Keratinocyte (primary cell): ENCODE data around the gene DMKN. TPM values are rescaled to one million over a fixed set of nuclear protein-coding genes. Genes with fewer than 3 reads are reported as not detected.
A peak's percentile ranks its signal among the peaks of the same experiment; 100 is the strongest.

Source experiments
- DNase-seq: peaks from one replicate; pipeline ENCODE4 v3.0.0-alpha.2; 2011; ENCODE audit warnings: low read depth, missing footprints, low spot score
- FAIRE-seq: peaks from 2 replicates; lab custom pipeline; 2011; peaks lifted over from hg19 to GRCh38; lab: Jason Lieb, UNC
- H2AFZ ChIP-seq: 2 replicates; pipeline ENCODE4 v1.6.0; 2012; ENCODE audit warnings: low read length, control low read depth, inconsistent platforms; ENCODE audit not compliant: control insufficient read depth
- H3K27ac ChIP-seq: 2 replicates; pipeline ENCODE4 v1.5.1; 2011; ENCODE audit warnings: low read length; ENCODE audit not compliant: control insufficient read depth, insufficient read depth
- H3K27me3 ChIP-seq: 3 replicates; pipeline ENCODE4 v1.6.0; 2011; ENCODE audit warnings: low read length; ENCODE audit not compliant: control insufficient read depth, insufficient read depth; ENCODE audit errors: extremely low read depth
- H3K36me3 ChIP-seq, 2 experiments: 2 replicates in 1 of 2; 3 replicates in 1 of 2; pipeline ENCODE4 v1.5.1; 2011; ENCODE audit warnings: low read length in 2 of 2, mild to moderate bottlenecking in 1 of 2; ENCODE audit not compliant: control insufficient read depth in 2 of 2, insufficient read depth in 2 of 2; ENCODE audit errors: extremely low read depth in 1 of 2
- H3K4me1 ChIP-seq: 3 replicates; pipeline ENCODE4 v1.5.1; 2011; ENCODE audit warnings: low read length; ENCODE audit not compliant: control insufficient read depth, insufficient read depth; ENCODE audit errors: extremely low read depth
- H3K4me2 ChIP-seq: 3 replicates; pipeline ENCODE4 v1.6.0; 2011; ENCODE audit warnings: low read depth, low read length; ENCODE audit not compliant: control insufficient read depth, insufficient read depth; ENCODE audit errors: extremely low read depth
- H3K4me3 ChIP-seq, 3 experiments: fragments of 200-600 bp in 1 of 3; sonication (generic) in 1 of 3; 2 replicates in 2 of 3; 3 replicates in 1 of 3; pipeline ENCODE4 v1.5.1; 2011 to 2016; ENCODE audit warnings: low read length in 3 of 3, mild to moderate bottlenecking in 3 of 3, control low read depth in 2 of 3, inconsistent platforms in 1 of 3, low read depth in 1 of 3, mixed read lengths in 1 of 3, mixed run types in 1 of 3, moderate library complexity in 1 of 3; ENCODE audit not compliant: control insufficient read depth in 2 of 3, insufficient read depth in 2 of 3; ENCODE audit errors: extremely low read depth in 1 of 3
- H3K79me2 ChIP-seq: 2 replicates; pipeline ENCODE4 v1.6.0; 2012; ENCODE audit warnings: low read length; ENCODE audit not compliant: control insufficient read depth, insufficient read depth
- H3K9ac ChIP-seq: 3 replicates; pipeline ENCODE4 v1.6.0; 2011; ENCODE audit warnings: low read length; ENCODE audit not compliant: control insufficient read depth, insufficient read depth; ENCODE audit errors: extremely low read depth
- H3K9me1 ChIP-seq: 3 replicates; pipeline ENCODE4 v1.6.0; 2011; ENCODE audit warnings: low read length; ENCODE audit not compliant: control insufficient read depth, insufficient read depth; ENCODE audit errors: extremely low read depth
- H3K9me3 ChIP-seq: 2 replicates; pipeline ENCODE4 v1.5.1; 2012; ENCODE audit warnings: low read depth, low read length; ENCODE audit not compliant: control insufficient read depth
- H4K20me1 ChIP-seq: 3 replicates; pipeline ENCODE4 v1.6.0; 2011; ENCODE audit warnings: low read length; ENCODE audit not compliant: control insufficient read depth, insufficient read depth; ENCODE audit errors: extremely low read depth
- CTCF ChIP-seq, 3 experiments: IDR thresholded peaks in 1 of 3; conservative IDR thresholded peaks in 1 of 3; optimal IDR thresholded peaks in 1 of 3; 2 replicates in 2 of 3; 3 replicates in 1 of 3; pipeline versions ENCODE3 to v1.5.1; 2011; ENCODE audit warnings: low read length in 3 of 3, mild to moderate bottlenecking in 3 of 3, moderate library complexity in 2 of 3, control low read depth in 1 of 3, inconsistent platforms in 1 of 3; ENCODE audit not compliant: insufficient read depth in 2 of 3; ENCODE audit errors: extremely low read depth in 1 of 3
- EZH2 ChIP-seq: IDR thresholded peaks from one replicate; pipeline ENCODE4 v1.6.1; 2012; ENCODE audit warnings: inconsistent platforms, mild to moderate bottlenecking, low read length, moderate library complexity
- dilution Hi-C: fragments of 300-500 bp; cut with MboI; formaldehyde crosslinking; loops from one replicate; pipeline ENCODE4 v1.7.0; 2020; ENCODE audit warnings: low sequenced_read_pairs; ENCODE audit not compliant: extremely low pct_ligation_motif_present
- polyA plus RNA-seq, 5 experiments: library from polyadenylated mRNA; depleted of rRNA in 3 of 5; stranded (reverse) in 3 of 5; stranded (forward) in 1 of 5; unstranded in 1 of 5; fragments of >200 nt; gene quantifications; 1 replicate in 1 of 5; 2 replicates in 3 of 5; 3 replicates in 1 of 5; pipeline versions ENCODE4 v1.2.1 to v1.2.3, GENCODE V29; 2011 to 2012; ENCODE audit warnings: missing spikeins in 2 of 5, low read depth in 1 of 5, low replicate concordance in 1 of 5

The DMKN gene
- polyA plus RNA-seq, 1 donor (not counting 4 experiments of a cell fraction or from before 2014, with no cell fraction given), result 235 TPM

DNA sequence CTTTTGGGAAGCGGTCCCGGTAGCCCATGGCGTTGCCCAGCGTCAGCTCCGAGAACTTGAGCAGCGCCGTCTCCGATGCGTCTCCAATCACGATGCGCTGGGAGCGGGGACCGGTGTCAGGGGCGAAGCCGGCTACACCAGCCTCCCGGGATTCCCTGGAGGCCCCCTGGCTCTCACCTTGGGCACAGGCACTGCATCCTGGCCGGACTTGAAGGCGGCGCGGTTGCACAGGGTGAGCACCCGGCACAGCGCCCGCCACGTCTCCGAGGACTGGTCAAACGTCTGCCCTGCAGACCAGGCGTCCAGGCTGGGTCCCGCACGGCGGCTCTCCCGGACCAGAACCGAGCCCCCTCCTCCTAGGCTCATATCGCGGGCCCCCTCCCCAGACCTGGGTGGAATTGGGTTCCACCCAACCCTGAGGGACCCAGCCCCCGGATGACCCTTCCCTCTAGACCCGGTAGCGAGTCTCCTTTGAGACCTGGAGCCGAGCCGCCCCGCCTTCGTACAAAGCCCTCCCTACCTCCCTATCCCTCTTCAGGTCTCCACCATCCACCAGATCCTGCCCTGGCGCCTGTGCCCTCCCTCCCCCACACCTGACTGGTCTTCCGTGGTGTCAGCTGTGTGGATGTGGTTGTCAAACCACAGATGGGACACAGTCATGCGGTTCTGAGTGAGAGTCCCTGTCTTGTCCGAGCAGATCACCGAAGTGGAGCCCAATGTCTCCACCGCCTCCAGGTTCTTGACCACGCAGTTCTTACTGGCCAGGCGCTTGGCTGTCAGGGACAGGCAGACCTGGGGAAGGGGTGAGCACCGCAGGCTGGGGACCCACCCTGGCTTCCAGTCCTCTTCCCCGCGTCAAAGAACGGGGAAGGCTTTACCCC lies 45.2 kb upstream of the DMKN start:
- no peaks in the 10 kb centered on the region for H3K36me3 ChIP-seq
- H3K9me1 ChIP-seq, result no peaks in the 10 kb centered on the region
- H3K9ac ChIP-seq, result no peak overlapping the region
- DNase-seq (no peak), FAIRE-seq (no peak)
- H3K27ac ChIP-seq, result no peak overlapping the region
- H3K27me3 ChIP-seq, result peaks cover 23% of the 10 kb centered on the region
- no peak overlapping the region for H3K4me3 ChIP-seq
- dilution Hi-C loops, result loop anchor here (5.0 kb wide), 1 partner anchor 49 kb away; no protein-coding TSS in a partner anchor
- H2AFZ ChIP-seq, result no peak overlapping the region
- TF ChIP-seq CTCF (optimal IDR thresholded peaks at IDR 0.05 in 1 of 3, IDR thresholded peaks at IDR 0.05 in 1 of 3, conservative IDR thresholded peaks at IDR 0.05 in 1 of 3; ENCODE audit: extremely low read depth in 1 of 3, insufficient read depth in 2 of 3, low read length in 3 of 3) (no peak), EZH2 (no peak)
- no peaks in the 10 kb centered on the region for H3K79me2 ChIP-seq
- H4K20me1 ChIP-seq, result no peaks in the 10 kb centered on the region
- H3K4me2 ChIP-seq, result peak overlapping the region; percentile 12
- H3K4me1 ChIP-seq, result no peaks in the 10 kb centered on the region
- no peaks in the 10 kb centered on the region for H3K9me3 ChIP-seq

GRCh38 chr19:35557539-35558399 lies 44.3 kb upstream of the DMKN start:
- Histone ChIP-seq H3K9ac (no peak overlapping the region), H3K9me1 (no peaks in the 10 kb centered on the region), H3K79me2 (no peaks in the 10 kb centered on the region), H3K9me3 (no peaks in the 10 kb centered on the region), H4K20me1 (no peaks in the 10 kb centered on the region), H3K36me3 (no peaks in the 10 kb centered on the region), H2AFZ (peak overlapping the region; percentile 61), H3K4me1 (no peaks in the 10 kb centered on the region), H3K4me2 (peak overlapping the region; percentile 12), H3K4me3 (peak overlapping the region in 1 of 3 experiments; percentile 24), H3K27ac (no peak overlapping the region), H3K27me3 (peaks cover 23% of the 10 kb centered on the region)
- FAIRE-seq (no peak), DNase-seq (no peak)
- TF ChIP-seq EZH2 (no peak), CTCF (optimal IDR thresholded peaks at IDR 0.05 in 1 of 3, IDR thresholded peaks at IDR 0.05 in 1 of 3, conservative IDR thresholded peaks at IDR 0.05 in 1 of 3; ENCODE audit: extremely low read depth in 1 of 3, insufficient read depth in 2 of 3, low read length in 3 of 3) (no peak)
- dilution Hi-C loops, result loop anchor here (5.0 kb wide), 1 partner anchor 50 kb away; no protein-coding TSS in a partner anchor
